Naive B cell (primary cell): Measurements from ENCODE around the gene SLC15A2. TPM values are rescaled to one million over a fixed set of nuclear protein-coding genes. Genes with fewer than 3 reads are reported as not detected.
"Not testable (repeated sequence)": the region's sequence is repeated elsewhere in the genome, so short reads cannot be mapped to it uniquely, and the experiment has no call there.

ENCODE experiments used
- ATAC-seq, 2 donors: fragments of 150-1000 bp; cut with Tn5 transposase; 2 replicates each; pipeline ENCODE4 v1.10.0; 2021; ENCODE audit warnings: low read depth in 2 of 2, mild to moderate bottlenecking in 2 of 2, moderate library complexity in 2 of 2
- DNase-seq: peaks from one replicate; pipeline ENCODE4 v3.0.0; 2022
- H3K27ac Mint-ChIP-seq, 6 donors: one replicate each; pipeline ENCODE4 v1.8.0; 2020 to 2022; ENCODE audit warnings: mild to moderate bottlenecking in 6 of 6, mixed read lengths in 6 of 6, moderate library complexity in 5 of 6, inconsistent platforms in 2 of 6
- H3K27me3 Mint-ChIP-seq, 3 donors: one replicate each; pipeline ENCODE4 v1.8.0; 2021 to 2022; ENCODE audit warnings: mixed read lengths in 3 of 3, mild to moderate bottlenecking in 1 of 3
- H3K36me3 Mint-ChIP-seq, 2 donors: one replicate each; pipeline ENCODE4 v1.8.0; 2020 to 2022; ENCODE audit warnings: mixed read lengths in 2 of 2, inconsistent platforms in 1 of 2, mild to moderate bottlenecking in 1 of 2
- H3K4me1 Mint-ChIP-seq, 3 donors: one replicate each; pipeline ENCODE4 v1.8.0; 2020 to 2022; ENCODE audit warnings: mixed read lengths in 3 of 3, inconsistent platforms in 1 of 3, mild to moderate bottlenecking in 1 of 3, moderate library complexity in 1 of 3
- H3K4me3 Mint-ChIP-seq, 8 donors: one replicate each; pipeline ENCODE4 v1.8.0; 2020 to 2022; ENCODE audit warnings: mild to moderate bottlenecking in 8 of 8, mixed read lengths in 8 of 8, moderate library complexity in 8 of 8, inconsistent platforms in 2 of 8
- H3K9me3 Mint-ChIP-seq, 7 donors: one replicate each; pipeline ENCODE4 v1.8.0; 2020 to 2022; ENCODE audit warnings: mixed read lengths in 7 of 7, mild to moderate bottlenecking in 5 of 7, inconsistent platforms in 2 of 7, moderate library complexity in 1 of 7
- polyA plus RNA-seq, 6 donors: library from polyadenylated mRNA; unstranded; fragments of 300-500 nt; fragmentation: Illumina TruSeq; gene quantifications; one replicate each; pipeline ENCODE4 v1.2.3, GENCODE V29; 2021; ENCODE audit warnings: low read depth in 6 of 6

Gene SLC15A2
- 1 to 10 TPM in 5 of 6 donors, not detected in 1; 1.1 to 4.6 (median 3.0) TPM for polyA plus RNA-seq

GRCh38 chr3:121894301-121894990 is at the start of gene SLC15A2:
Gene SLC15A2, plus strand, starts transcription at chr3:121894401. Its CDS starts 76 bp downstream, at chr3:121894477.
- Mint-ChIP-seq H3K9me3 (no peaks in the 10 kb centered on the region), H3K27ac (peak within 1 kb of the TSS in 5 of 6 donors; percentile 8 to 91 (median 57)), H3K4me3 (no peak within 1 kb of the TSS), H3K27me3 (no peaks in the 10 kb centered on the region), H3K4me1 (peaks cover 0 to 14% (median 0%) of the 10 kb centered on the region in 3 donors), H3K36me3 (peaks cover 23 to 24% of the 10 kb centered on the region in 2 donors)
- DNase-seq (no peak), ATAC-seq (no peak)

GRCh38 chr3:121844892-121845291 is 49.3 kb upstream of the SLC15A2 start:
- no peaks in the 10 kb centered on the region for H3K9me3 Mint-ChIP-seq
- H3K27me3 Mint-ChIP-seq, result no peaks in the 10 kb centered on the region
- H3K27ac Mint-ChIP-seq, result peak overlapping the region in 3 of 6 donors; percentile 19 to 79 (median 52)
- ATAC-seq, result no peak
- DNase-seq, result no peak
- peaks cover 10 to 13% of the 10 kb centered on the region in 2 donors for H3K36me3 Mint-ChIP-seq
- H3K4me1 Mint-ChIP-seq, result peaks cover 30 to 62% (median 44%) of the 10 kb centered on the region in 3 donors
- H3K4me3 Mint-ChIP-seq, result no peak overlapping the region

- no peak for ATAC-seq
- peaks cover 7 to 24% of the 10 kb centered on the region in 2 donors for H3K36me3 Mint-ChIP-seq
- H3K4me3 Mint-ChIP-seq, result no peak overlapping the region
- H3K27me3 Mint-ChIP-seq, result no peaks in the 10 kb centered on the region
- H3K4me1 Mint-ChIP-seq, result peaks cover 32 to 68% (median 43%) of the 10 kb centered on the region in 3 donors
- peak overlapping the region in 2 of 6 donors; percentile 8 to 12 for H3K27ac Mint-ChIP-seq
- DNase-seq, result no peak
- no peaks in the 10 kb centered on the region for H3K9me3 Mint-ChIP-seq
Measured at GRCh38 chr3:121852256-121852655, 41.9 kb upstream of the SLC15A2 start.

- peaks cover 20 to 61% (median 47%) of the 10 kb centered on the region in 3 donors for H3K4me1 Mint-ChIP-seq
- no peaks in the 10 kb centered on the region for H3K27me3 Mint-ChIP-seq
- no peak for ATAC-seq
- peaks cover 0 to 2% (median 0%) of the 10 kb centered on the region in 7 donors for H3K9me3 Mint-ChIP-seq
- H3K27ac Mint-ChIP-seq, result peak overlapping the region in 2 of 6 donors; percentile 17 to 50
- no peak for DNase-seq
- H3K4me3 Mint-ChIP-seq, result no peak overlapping the region
- peaks cover 10 to 24% of the 10 kb centered on the region in 2 donors for H3K36me3 Mint-ChIP-seq
Measured at GRCh38 chr3:121855555-121855954, 38.6 kb upstream of the SLC15A2 start.

GRCh38 chr3:121857778-121858177 is 36.4 kb upstream of the SLC15A2 start:
- H3K36me3 Mint-ChIP-seq, result peaks cover 31 to 36% of the 10 kb centered on the region in 2 donors

GRCh38 chr3:121863247-121863646 is 31.0 kb upstream of the SLC15A2 start:
- peaks cover 33 to 42% of the 10 kb centered on the region in 2 donors for H3K36me3 Mint-ChIP-seq
- not testable (repeated sequence) for H3K9me3 Mint-ChIP-seq, ATAC-seq, H3K27ac Mint-ChIP-seq, H3K4me3 Mint-ChIP-seq, DNase-seq, H3K27me3 Mint-ChIP-seq
- peaks cover 27 to 70% (median 38%) of the 10 kb centered on the region in 3 donors for H3K4me1 Mint-ChIP-seq

More at GRCh38 chr3:121857778-121858177, 36.4 kb upstream of the SLC15A2 start:
- not testable (repeated sequence) for H3K27me3 Mint-ChIP-seq, DNase-seq, ATAC-seq, H3K9me3 Mint-ChIP-seq, H3K4me3 Mint-ChIP-seq
- Mint-ChIP-seq H3K27ac (peak overlapping the region in 1 of 6 donors; percentile 42), H3K4me1 (peaks cover 24 to 64% (median 48%) of the 10 kb centered on the region in 3 donors)

GRCh38 chr3:121863801-121864200 is 30.4 kb upstream of the SLC15A2 start:
- Mint-ChIP-seq H3K36me3 (peaks cover 35 to 42% of the 10 kb centered on the region in 2 donors), H3K4me1 (peaks cover 31 to 69% (median 38%) of the 10 kb centered on the region in 3 donors), H3K27me3 (no peaks in the 10 kb centered on the region), H3K9me3 (no peaks in the 10 kb centered on the region), H3K27ac (peak overlapping the region in 2 of 6 donors; percentile 39 to 44), H3K4me3 (no peak overlapping the region)
- ATAC-seq (no peak), DNase-seq (no peak)

- Mint-ChIP-seq H3K4me3 (peak overlapping the region in 2 of 8 donors; percentile 3 to 24), H3K9me3 (no peaks in the 10 kb centered on the region), H3K4me1 (peaks cover 37 to 62% (median 49%) of the 10 kb centered on the region in 3 donors), H3K27ac (peak overlapping the region in 5 of 6 donors; percentile 7 to 63 (median 22)), H3K36me3 (peaks cover 19 to 25% of the 10 kb centered on the region in 2 donors), H3K27me3 (no peaks in the 10 kb centered on the region)
- ATAC-seq (peak in 1 of 2 donors; percentile 39), DNase-seq (no peak)
Measured at GRCh38 chr3:121869736-121870135, 24.5 kb upstream of the SLC15A2 start.

GRCh38 chr3:121870717-121871116 is 23.5 kb upstream of the SLC15A2 start:
- H3K9me3 Mint-ChIP-seq, result no peaks in the 10 kb centered on the region
- DNase-seq (no peak), ATAC-seq (no peak)
- peak overlapping the region in 4 of 6 donors; percentile 7 to 57 (median 29) for H3K27ac Mint-ChIP-seq
- H3K36me3 Mint-ChIP-seq, result peaks cover 19 to 23% of the 10 kb centered on the region in 2 donors
- no peaks in the 10 kb centered on the region for H3K27me3 Mint-ChIP-seq
- H3K4me1 Mint-ChIP-seq, result peaks cover 40 to 65% (median 53%) of the 10 kb centered on the region in 3 donors
- no peak overlapping the region for H3K4me3 Mint-ChIP-seq

- peak overlapping the region in 3 of 6 donors; percentile 13 to 49 (median 48) for H3K27ac Mint-ChIP-seq
- peaks cover 43 to 64% (median 49%) of the 10 kb centered on the region in 3 donors for H3K4me1 Mint-ChIP-seq
- DNase-seq (no peak), ATAC-seq (peak; percentile 77 to 82)
- no peaks in the 10 kb centered on the region for H3K9me3 Mint-ChIP-seq
- peak overlapping the region in 1 of 8 donors; percentile 1 for H3K4me3 Mint-ChIP-seq
- H3K27me3 Mint-ChIP-seq, result no peaks in the 10 kb centered on the region
- H3K36me3 Mint-ChIP-seq, result peaks cover 14 to 16% of the 10 kb centered on the region in 2 donors
Measured at GRCh38 chr3:121871430-121871829, 22.8 kb upstream of the SLC15A2 start.

- peaks cover 23 to 39% (median 26%) of the 10 kb centered on the region in 3 donors for H3K4me1 Mint-ChIP-seq
- no peak for DNase-seq
- peak overlapping the region in 1 of 8 donors; percentile 11 for H3K4me3 Mint-ChIP-seq
- peak overlapping the region in 2 of 6 donors; percentile 18 to 77 for H3K27ac Mint-ChIP-seq
- ATAC-seq, result no peak
- H3K9me3 Mint-ChIP-seq, result no peaks in the 10 kb centered on the region
- H3K27me3 Mint-ChIP-seq, result no peaks in the 10 kb centered on the region
- peaks cover 18 to 19% of the 10 kb centered on the region in 2 donors for H3K36me3 Mint-ChIP-seq
Measured at GRCh38 chr3:121878411-121878810, 15.8 kb upstream of the SLC15A2 start.

GRCh38 chr3:121883507-121883906 is 10.7 kb upstream of the SLC15A2 start:
- ATAC-seq, result no peak
- Mint-ChIP-seq H3K4me3 (no peak overlapping the region), H3K4me1 (peaks cover 22 to 33% (median 24%) of the 10 kb centered on the region in 3 donors), H3K36me3 (peaks cover 27 to 28% of the 10 kb centered on the region in 2 donors), H3K27me3 (no peaks in the 10 kb centered on the region), H3K27ac (peak overlapping the region in 3 of 6 donors; percentile 1 to 75 (median 32)), H3K9me3 (no peaks in the 10 kb centered on the region)
- peak; percentile 3 for DNase-seq

GRCh38 chr3:121885386-121885785 is 8.8 kb upstream of the SLC15A2 start:
- H3K27me3 Mint-ChIP-seq, result no peaks in the 10 kb centered on the region

More at GRCh38 chr3:121885386-121885785, 8.8 kb upstream of the SLC15A2 start:
- ATAC-seq (no peak), DNase-seq (no peak)
- Mint-ChIP-seq H3K27ac (peak overlapping the region in 5 of 6 donors; percentile 31 to 49 (median 40)), H3K36me3 (peaks cover 17 to 20% of the 10 kb centered on the region in 2 donors), H3K4me1 (peaks cover 9 to 18% (median 13%) of the 10 kb centered on the region in 3 donors), H3K9me3 (no peaks in the 10 kb centered on the region), H3K4me3 (no peak overlapping the region)
